ENCODE measurements around the gene KRTAP19-2.

DNA sequence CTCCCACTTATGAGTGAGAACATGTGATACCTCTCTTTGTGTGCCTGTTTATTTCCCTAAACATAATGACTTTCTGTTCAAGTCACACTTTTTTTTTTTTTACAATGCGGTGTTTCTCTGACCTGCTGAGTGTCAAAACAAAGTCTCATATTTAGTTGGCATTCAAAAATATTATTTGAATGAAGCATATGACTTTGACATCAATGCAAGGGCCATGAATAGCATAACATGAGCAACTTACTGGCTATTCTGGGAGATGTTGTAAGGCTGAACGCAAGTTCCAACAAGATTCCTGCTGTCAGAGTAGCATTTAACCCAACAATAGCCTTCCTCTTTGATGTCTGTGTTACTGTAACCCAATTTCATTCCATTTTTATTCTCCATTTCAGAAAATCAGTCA is 5.1 kb downstream of the KRTAP19-2 start:
- no peak for TF ChIP-seq POLR2AphosphoS5 (IDR thresholded peaks at IDR 0.05)
- no peak for TF ChIP-seq POLR2A (IDR thresholded peaks at IDR 0.05; ENCODE audit: low read depth)
- no peak for TF ChIP-seq EP300 (IDR thresholded peaks at IDR 0.05)
- TF ChIP-seq, protein P1, sequence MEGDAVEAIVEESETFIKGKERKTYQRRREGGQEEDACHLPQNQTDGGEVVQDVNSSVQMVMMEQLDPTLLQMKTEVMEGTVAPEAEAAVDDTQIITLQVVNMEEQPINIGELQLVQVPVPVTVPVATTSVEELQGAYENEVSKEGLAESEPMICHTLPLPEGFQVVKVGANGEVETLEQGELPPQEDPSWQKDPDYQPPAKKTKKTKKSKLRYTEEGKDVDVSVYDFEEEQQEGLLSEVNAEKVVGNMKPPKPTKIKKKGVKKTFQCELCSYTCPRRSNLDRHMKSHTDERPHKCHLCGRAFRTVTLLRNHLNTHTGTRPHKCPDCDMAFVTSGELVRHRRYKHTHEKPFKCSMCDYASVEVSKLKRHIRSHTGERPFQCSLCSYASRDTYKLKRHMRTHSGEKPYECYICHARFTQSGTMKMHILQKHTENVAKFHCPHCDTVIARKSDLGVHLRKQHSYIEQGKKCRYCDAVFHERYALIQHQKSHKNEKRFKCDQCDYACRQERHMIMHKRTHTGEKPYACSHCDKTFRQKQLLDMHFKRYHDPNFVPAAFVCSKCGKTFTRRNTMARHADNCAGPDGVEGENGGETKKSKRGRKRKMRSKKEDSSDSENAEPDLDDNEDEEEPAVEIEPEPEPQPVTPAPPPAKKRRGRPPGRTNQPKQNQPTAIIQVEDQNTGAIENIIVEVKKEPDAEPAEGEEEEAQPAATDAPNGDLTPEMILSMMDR (IDR thresholded peaks at IDR 0.05): no peak
